ENCODE data around the gene ANKRD33B.

The ANKRD33B gene

GRCh38 chr5:10705747-10706146 lies 141.9 kb downstream of the ANKRD33B start:
- DNase-seq = no peak

GRCh38 chr5:10706326-10706725 lies 142.5 kb downstream of the ANKRD33B start:
- no peak for DNase-seq

Measured in NCI-H1436 treated with DMSO at 0.1 percent for 48 hours (cell line).